Stimulated activated naive CD4-positive, alpha-beta T cell treated with Interleukin-2 at 50 U/mL for 16 hours (primary cell): ENCODE measurements around the gene C12orf54.
"Not testable (repeated sequence)": the region's sequence is repeated elsewhere in the genome, so short reads cannot be mapped to it uniquely, and the experiment has no call there.

Experiments used
- DNase-seq: peaks from one replicate; lab custom pipeline; 2025; lab: John Stamatoyannopoulos, UW

C12orf54 gene

DNA sequence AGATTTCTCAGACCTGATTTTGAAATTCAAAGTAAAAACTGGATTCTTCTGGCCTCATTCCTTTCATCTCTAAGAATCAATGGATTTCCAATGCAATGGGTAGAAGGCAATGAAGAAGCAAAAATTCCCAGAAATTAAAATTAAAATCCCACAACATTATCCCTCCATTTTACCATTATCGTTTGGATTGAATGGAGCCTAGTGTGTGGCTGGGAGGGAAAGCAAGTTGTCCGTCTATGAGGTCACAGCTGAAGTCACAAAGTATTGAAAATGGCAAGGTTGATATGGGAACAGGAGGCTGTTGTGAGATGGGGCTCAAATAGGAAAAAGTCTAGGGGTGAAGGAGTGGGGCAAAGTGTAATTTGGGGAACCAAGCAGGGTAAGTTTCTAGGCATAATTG, at the start of gene C12orf54:
TSS of gene C12orf54 (plus strand) at position 301 of the 400 bp plus-strand sequence. CDS start 799 bp downstream, outside the sequence.
- no peak for DNase-seq

GRCh38 chr12:48434016-48434415, 48.3 kb upstream of the C12orf54 start:
- DNase-seq, result not testable (repeated sequence)

DNA sequence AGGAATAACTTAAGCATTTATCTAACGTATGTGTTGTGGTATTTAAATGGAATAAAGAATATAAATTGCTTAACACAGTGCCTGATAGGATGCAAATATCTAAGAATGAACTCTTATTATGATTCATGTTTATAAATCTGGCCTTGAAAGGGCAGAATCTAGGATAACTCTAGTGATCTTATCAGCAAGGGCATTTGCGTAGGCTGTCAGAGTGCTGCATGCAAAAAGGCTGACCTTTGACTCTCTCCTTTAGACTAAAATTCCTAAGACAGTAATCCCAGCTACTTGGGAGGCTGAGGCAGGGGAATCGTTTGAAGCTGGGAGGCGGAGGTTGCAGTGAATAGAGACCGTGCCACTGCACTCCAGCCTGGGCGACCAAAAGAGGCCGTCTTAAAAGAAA, 41.2 kb upstream of the C12orf54 start:
- DNase-seq, result no peak

- no peak for DNase-seq
These were observed 40.0 kb upstream of the C12orf54 start for GRCh38 chr12:48442179-48442847.

DNA sequence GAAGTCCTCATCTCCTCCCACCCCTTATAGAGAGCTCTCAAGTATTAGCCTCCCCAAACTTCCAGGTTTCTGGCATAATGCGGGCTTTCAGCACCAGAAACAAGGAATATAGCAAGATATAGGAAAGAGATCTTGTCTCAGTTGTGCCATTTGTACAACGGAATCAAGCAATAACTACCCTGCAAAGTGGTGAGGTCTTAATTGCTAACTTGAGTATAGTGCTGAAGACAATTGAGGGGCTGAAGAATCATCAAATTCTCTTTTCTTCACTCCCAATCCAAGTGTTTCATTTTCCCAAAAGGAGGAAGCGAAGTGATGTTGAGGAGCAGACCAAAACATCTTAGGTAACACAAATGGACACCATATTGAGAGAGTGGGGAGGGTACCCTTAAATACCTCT, 36.8 kb upstream of the C12orf54 start:
- DNase-seq, result no peak

GRCh38 chr12:48446161-48446776, 36.0 kb upstream of the C12orf54 start:
- no peak for DNase-seq

DNA sequence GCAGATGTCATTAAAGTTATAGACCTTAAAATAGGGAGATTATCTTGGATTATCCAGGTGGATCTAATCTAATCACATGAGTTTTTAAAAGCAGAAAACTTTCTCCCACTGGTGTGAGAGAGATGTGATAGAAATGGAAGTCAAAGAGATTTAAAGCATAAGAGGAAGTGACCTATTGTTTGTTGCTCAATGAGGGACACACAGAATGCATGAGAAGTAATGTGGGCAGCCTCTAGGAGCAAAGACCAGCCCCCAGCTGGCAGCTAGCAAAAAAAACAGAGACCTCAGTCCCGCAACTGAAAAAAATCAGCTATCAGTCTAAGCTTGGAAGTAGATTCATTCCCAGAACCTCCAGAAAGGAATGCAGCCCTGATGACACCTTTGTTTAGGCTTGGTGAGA, 34.5 kb upstream of the C12orf54 start:
- DNase-seq, result no peak

GRCh38 chr12:48451372-48451771, 30.9 kb upstream of the C12orf54 start:
- no peak for DNase-seq

DNA sequence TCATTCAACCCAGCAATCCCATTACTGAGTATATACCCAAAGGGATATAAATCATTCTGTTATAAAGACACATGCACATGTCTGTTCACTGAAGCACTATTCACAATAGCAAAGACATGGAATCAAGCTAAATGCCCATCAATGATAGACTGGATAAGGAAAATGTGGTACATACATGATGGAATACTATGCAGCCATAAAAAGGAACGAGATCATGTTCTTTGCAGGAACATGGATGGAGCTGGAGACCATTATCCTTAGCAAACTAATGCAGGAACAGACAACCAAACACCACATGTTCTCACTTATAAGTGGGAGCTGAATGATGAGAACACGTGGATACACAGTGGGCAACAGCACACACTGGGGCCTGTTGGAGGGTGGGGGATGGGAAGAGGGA, 29.3 kb upstream of the C12orf54 start:
- DNase-seq, result not testable (repeated sequence)

DNA sequence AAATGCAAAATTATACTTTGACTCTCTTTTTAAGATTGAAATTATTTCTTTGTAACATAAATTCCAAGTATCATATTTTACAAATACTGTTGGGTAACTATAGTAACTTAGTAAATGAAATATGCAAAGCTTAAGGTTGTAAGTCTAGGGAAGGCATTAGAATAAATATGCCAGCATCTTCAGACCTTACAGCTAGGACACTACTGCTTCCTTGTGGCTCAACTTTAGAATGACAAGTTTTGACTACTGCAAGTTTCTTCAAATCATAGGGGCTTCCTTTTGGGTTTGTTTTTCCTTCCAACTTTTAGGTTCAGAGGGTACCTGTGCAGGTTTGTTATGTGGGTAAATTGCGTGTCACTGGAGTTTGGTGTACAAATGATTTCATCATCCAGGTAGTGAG, 27.6 kb upstream of the C12orf54 start:
- DNase-seq, result no peak

DNA sequence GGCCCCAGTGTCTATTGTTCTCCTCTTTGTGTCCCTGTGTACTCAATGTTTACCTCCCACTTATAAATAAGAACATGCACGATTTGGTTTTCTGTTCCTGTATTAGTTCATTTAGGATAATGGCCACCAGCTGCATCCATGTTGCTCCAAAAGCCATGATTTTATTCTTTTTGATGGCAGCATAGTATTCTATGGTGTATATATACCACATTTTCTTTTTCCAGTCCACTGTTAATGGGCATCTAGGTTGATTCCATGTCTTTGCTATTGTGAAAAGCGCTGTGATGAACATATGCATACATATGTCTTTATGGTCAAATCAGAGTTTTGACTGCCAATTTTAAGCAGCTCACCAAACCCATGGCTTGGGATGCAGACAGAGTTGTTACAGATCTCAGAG, 27.2 kb upstream of the C12orf54 start:
- DNase-seq, result no peak

GRCh38 chr12:48459259-48459658, 23.0 kb upstream of the C12orf54 start:
- no peak for DNase-seq

GRCh38 chr12:48469027-48469426, 13.3 kb upstream of the C12orf54 start:
- DNase-seq, result not testable (repeated sequence)

DNA sequence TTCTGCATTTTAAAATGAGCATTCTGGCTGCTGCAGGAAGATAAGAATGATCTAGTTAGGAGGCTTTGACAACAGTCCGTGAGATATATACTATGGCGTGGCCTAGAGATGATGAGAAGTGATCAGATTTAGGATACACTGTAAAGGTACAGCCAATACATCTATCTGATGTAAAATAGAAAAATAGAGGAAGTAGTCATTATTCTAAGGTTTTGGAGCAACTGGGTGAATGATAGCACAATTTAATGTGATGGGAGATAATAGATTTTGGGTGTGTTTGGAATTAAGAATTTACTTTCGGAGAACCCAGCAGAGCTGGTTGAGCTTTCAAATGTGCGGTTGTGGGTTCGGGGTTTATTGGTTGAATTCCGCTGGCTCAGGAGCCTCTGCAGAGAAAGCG, 10.0 kb upstream of the C12orf54 start, which contains the start of gene ANP32D:
TSS of gene ANP32D (plus strand) at position 301 of the 400 bp plus-strand sequence. CDS start 106 bp downstream, outside the sequence.
- DNase-seq, result no peak

GRCh38 chr12:48473061-48473460, 9.2 kb upstream of the C12orf54 start:
- no peak for DNase-seq

DNA sequence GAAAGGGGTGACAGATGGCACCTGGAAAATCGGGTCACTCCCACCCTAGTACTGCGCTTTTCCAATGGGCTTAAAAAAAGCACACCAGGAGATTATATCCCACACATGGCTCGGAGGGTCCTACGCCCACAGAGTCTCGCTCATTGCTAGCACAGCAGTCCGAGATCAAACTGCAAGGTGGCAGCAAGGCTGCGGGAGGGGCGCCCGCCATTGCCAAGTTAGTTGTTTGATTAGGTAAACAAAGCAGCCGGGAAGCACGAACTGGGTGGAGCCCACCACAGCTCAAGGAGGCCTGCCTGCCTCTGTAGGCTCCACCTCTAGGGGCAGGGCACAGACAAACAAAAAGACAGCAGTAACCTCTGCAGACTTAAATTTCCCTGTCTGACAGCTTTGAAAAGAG, 7.8 kb upstream of the C12orf54 start:
- not testable (repeated sequence) for DNase-seq

- DNase-seq, result no peak
These were observed 632 bp downstream of the C12orf54 start for GRCh38 chr12:48482930-48483329.

GRCh38 chr12:48486261-48486660, 4.0 kb downstream of the C12orf54 start:
- DNase-seq, result no peak

DNA sequence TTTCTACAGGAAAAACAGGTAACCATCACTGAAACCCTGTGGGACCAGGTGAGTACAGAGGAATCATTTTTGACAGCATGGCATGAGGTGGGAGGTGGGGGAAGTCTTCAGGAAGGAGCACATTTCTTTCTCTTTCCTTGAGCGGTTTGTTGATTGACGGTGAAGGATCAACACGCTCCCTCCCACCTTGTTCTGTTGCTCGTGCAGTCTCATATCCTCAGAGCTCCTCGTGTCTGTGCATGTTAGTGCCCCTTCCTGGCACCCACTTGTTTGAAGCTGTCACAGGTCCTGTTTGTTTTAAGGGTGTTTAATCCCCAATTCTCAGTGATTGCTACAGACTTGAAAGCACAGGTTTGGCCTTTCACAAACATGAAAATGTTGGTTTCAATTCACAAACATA, 4.4 kb downstream of the C12orf54 start:
- DNase-seq, result no peak

DNA sequence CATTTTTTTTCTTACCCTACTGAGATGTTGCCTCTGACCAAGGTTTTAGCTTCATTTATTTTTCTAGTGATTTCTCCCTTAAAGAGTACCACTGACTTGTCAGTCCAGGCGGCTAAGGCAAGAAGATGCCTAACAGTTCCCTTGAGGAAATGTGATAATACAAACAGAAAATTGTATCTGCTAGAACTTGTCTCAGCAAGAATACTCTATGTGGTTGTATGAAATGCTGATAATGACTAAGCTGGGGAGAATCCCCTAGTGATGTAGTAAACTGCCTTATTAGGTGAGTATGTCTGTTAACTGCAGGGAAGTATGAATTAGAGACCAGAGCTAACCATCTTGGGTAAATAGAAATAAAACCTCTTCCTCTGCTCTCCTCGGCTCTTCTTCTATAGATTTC, 6.7 kb downstream of the C12orf54 start:
- no peak for DNase-seq

- not testable (repeated sequence) for DNase-seq
These were observed 7.2 kb downstream of the C12orf54 start for GRCh38 chr12:48489456-48489855.

GRCh38 chr12:48500281-48500680, 18.0 kb downstream of the C12orf54 start:
- DNase-seq, result not testable (repeated sequence)

- not testable (repeated sequence) for DNase-seq
These were observed 24.5 kb downstream of the C12orf54 start for GRCh38 chr12:48506836-48507235.

DNA sequence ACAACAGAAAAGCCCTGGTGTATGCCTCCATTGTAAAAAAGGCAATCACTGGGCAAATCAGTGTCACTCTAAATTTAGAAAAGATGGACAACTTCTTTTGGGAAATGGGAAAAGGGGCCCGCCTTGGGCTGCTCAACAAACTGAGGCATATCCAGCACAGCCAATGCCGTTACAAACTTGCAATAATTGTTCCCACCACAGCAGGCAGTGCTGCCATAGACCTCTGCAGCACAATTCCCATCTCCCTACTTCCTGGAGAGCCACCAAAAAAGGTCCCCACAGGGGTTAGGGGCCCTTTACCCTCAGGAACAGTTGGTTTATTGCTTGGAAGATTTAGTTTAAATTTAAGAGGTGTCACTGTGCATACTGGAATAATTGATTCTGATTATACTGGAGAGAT, 26.7 kb downstream of the C12orf54 start:
- no peak for DNase-seq
